Calu3 (cell line): ENCODE results near the gene KRT85. TPM values are rescaled to one million over a fixed set of nuclear protein-coding genes. Genes with fewer than 3 reads are reported as not detected.

ENCODE experiments used
- BruUV-seq: library from RNA; stranded (reverse); fragments of 400-500 nt; replicated peaks from 2 replicates; lab custom pipeline; 2021; lab: Mats Ljungman, UMichigan
- CTCF ChIA-PET: fragments of 300-600 bp; sonication (Branson Sonifier 250); formaldehyde crosslinking; loops from one replicate; lab custom pipeline; 2022; ENCODE audit warnings: antibody characterized with exemption; lab: Charles Lee
- DNase-seq: peaks from one replicate; pipeline ENCODE4 v3.0.0; 2022
- H3K27ac Mint-ChIP-seq: one replicate; pipeline ENCODE4 v1.8.0; 2022; ENCODE audit warnings: mixed read lengths; ENCODE audit not compliant: unreplicated experiment
- H3K27me3 Mint-ChIP-seq: one replicate; pipeline ENCODE4 v1.8.0; 2022; ENCODE audit warnings: mixed read lengths; ENCODE audit not compliant: unreplicated experiment
- H3K36me3 Mint-ChIP-seq: one replicate; pipeline ENCODE4 v1.8.0; 2022; ENCODE audit warnings: mild to moderate bottlenecking, moderate library complexity, mixed read lengths; ENCODE audit not compliant: insufficient read depth, unreplicated experiment
- H3K4me1 Mint-ChIP-seq: one replicate; pipeline ENCODE4 v1.8.0; 2022; ENCODE audit warnings: mild to moderate bottlenecking, low read depth, mixed read lengths; ENCODE audit not compliant: unreplicated experiment
- H3K4me3 Mint-ChIP-seq: one replicate; pipeline ENCODE4 v1.8.0; 2022; ENCODE audit warnings: mild to moderate bottlenecking, low read depth, moderate library complexity, mixed read lengths; ENCODE audit not compliant: unreplicated experiment
- H3K9me3 Mint-ChIP-seq: one replicate; pipeline ENCODE4 v1.8.0; 2022; ENCODE audit warnings: low read depth, mixed read lengths; ENCODE audit not compliant: unreplicated experiment
- intact Hi-C: fragments of 100-400 bp; cut with micrococcal nuclease; formaldehyde crosslinking; loops from one replicate; pipeline ENCODE4 v1.10.0; 2022; ENCODE audit not compliant: unreplicated experiment
- total RNA-seq: library from RNA; stranded (reverse); gene quantifications from 2 replicates; pipeline ENCODE4 v1.2.3, GENCODE V29; 2022
- TF ChIP-seq, protein P1 (sequence below): fragments of 200-600 bp; IDR thresholded peaks from one replicate; pipeline ENCODE4 v1.8.0; 2022; ENCODE audit warnings: antibody characterized with exemption; ENCODE audit not compliant: unreplicated experiment

Gene KRT85
- total RNA-seq, 1 experiment from 2014 or later: not detected

GRCh38 chr12:52402377-52402776 is 35.1 kb upstream of the KRT85 start:
- no TSS peak for BruUV-seq
- CTCF ChIA-PET: no interaction called here
- intact Hi-C loops: no loop called here
- H3K36me3 Mint-ChIP-seq: no peaks in the 10 kb centered on the region
- H3K27ac Mint-ChIP-seq: no peak overlapping the region
- no peak for DNase-seq
- peaks cover 37% of the 10 kb centered on the region for H3K27me3 Mint-ChIP-seq
- no peak overlapping the region for H3K4me3 Mint-ChIP-seq
- TF ChIP-seq, protein P1, sequence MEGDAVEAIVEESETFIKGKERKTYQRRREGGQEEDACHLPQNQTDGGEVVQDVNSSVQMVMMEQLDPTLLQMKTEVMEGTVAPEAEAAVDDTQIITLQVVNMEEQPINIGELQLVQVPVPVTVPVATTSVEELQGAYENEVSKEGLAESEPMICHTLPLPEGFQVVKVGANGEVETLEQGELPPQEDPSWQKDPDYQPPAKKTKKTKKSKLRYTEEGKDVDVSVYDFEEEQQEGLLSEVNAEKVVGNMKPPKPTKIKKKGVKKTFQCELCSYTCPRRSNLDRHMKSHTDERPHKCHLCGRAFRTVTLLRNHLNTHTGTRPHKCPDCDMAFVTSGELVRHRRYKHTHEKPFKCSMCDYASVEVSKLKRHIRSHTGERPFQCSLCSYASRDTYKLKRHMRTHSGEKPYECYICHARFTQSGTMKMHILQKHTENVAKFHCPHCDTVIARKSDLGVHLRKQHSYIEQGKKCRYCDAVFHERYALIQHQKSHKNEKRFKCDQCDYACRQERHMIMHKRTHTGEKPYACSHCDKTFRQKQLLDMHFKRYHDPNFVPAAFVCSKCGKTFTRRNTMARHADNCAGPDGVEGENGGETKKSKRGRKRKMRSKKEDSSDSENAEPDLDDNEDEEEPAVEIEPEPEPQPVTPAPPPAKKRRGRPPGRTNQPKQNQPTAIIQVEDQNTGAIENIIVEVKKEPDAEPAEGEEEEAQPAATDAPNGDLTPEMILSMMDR: no peak
- peaks cover 8% of the 10 kb centered on the region for H3K4me1 Mint-ChIP-seq
- no peaks in the 10 kb centered on the region for H3K9me3 Mint-ChIP-seq

- intact Hi-C loops: no loop called here
- no peaks in the 10 kb centered on the region for H3K9me3 Mint-ChIP-seq
- DNase-seq: no peak
- CTCF ChIA-PET: no interaction called here
- no peak overlapping the region for H3K27ac Mint-ChIP-seq
- no peaks in the 10 kb centered on the region for H3K36me3 Mint-ChIP-seq
- peaks cover 8% of the 10 kb centered on the region for H3K4me1 Mint-ChIP-seq
- no peak overlapping the region for H3K4me3 Mint-ChIP-seq
- peaks cover 41% of the 10 kb centered on the region for H3K27me3 Mint-ChIP-seq
- no TSS peak for BruUV-seq
- TF ChIP-seq, protein P1: no peak
These were observed 34.6 kb upstream of the KRT85 start for GRCh38 chr12:52401926-52402325.

- BruUV-seq: no TSS peak
- TF ChIP-seq, protein P1: no peak
- Mint-ChIP-seq H3K36me3 (no peaks in the 10 kb centered on the region), H3K4me1 (peaks cover 8% of the 10 kb centered on the region), H3K4me3 (no peak overlapping the region), H3K27ac (no peak overlapping the region), H3K9me3 (no peaks in the 10 kb centered on the region), H3K27me3 (peaks cover 45% of the 10 kb centered on the region)
- DNase-seq: no peak
- CTCF ChIA-PET: no interaction called here
- intact Hi-C loops: no loop called here
These were observed 34.2 kb upstream of the KRT85 start for GRCh38 chr12:52401526-52401925.

DNA sequence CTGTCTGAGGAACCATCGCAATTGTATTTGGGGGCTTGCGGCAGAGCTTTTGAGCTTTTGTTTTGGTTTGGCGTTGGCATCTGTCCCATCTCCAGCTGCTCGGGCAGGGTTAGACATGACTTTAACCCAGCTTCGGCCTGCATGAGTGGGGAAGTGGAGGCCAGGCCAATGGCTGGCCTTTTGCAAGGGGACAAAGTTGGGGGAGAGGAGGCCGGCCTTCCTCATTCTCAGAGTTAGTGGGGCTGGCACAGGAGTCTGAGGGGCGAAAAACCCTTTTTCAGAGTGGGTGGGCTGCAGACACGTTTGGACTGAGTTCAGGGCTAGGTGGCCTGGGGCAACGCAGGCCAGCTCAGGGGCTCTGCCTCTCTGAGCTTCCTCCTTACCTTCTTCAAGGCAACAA is 33.6 kb upstream of the KRT85 start:
- no peak overlapping the region for H3K4me3 Mint-ChIP-seq
- peaks cover 47% of the 10 kb centered on the region for H3K27me3 Mint-ChIP-seq
- CTCF ChIA-PET: no interaction called here
- no TSS peak for BruUV-seq
- intact Hi-C loops: no loop called here
- DNase-seq: no peak
- H3K27ac Mint-ChIP-seq: no peak overlapping the region
- no peaks in the 10 kb centered on the region for H3K36me3 Mint-ChIP-seq
- TF ChIP-seq, protein P1: no peak
- peaks cover 8% of the 10 kb centered on the region for H3K4me1 Mint-ChIP-seq
- H3K9me3 Mint-ChIP-seq: no peaks in the 10 kb centered on the region
